Mononuclear cell (primary cell): ENCODE results near the gene DCTD. TPM values are rescaled to one million over a fixed set of nuclear protein-coding genes. Genes with fewer than 3 reads are reported as not detected.

Experiments
- H3K27me3 ChIP-seq: 2 replicates; pipeline ENCODE4 v1.6.0; 2011; ENCODE audit warnings: low read length, control low read depth; ENCODE audit not compliant: insufficient read depth
- H3K4me1 ChIP-seq: 2 replicates; pipeline ENCODE4 v1.5.1; 2011; ENCODE audit warnings: mild to moderate bottlenecking, low read length, control low read depth; ENCODE audit not compliant: insufficient read depth
- H3K4me3 ChIP-seq: 2 replicates; pipeline ENCODE4 v1.5.1; 2011; ENCODE audit warnings: mild to moderate bottlenecking, low read length, moderate library complexity
- H3K9me3 ChIP-seq: 2 replicates; pipeline ENCODE4 v1.5.1; 2011; ENCODE audit warnings: low read depth, mild to moderate bottlenecking, control low read depth, low read length
- total RNA-seq: library from RNA; depleted of rRNA; stranded (reverse); fragments of >200 nt; gene quantifications from one replicate; pipeline ENCODE4 v1.2.3, GENCODE V29; 2012

DCTD gene
- 39.9 TPM for total RNA-seq

DNA sequence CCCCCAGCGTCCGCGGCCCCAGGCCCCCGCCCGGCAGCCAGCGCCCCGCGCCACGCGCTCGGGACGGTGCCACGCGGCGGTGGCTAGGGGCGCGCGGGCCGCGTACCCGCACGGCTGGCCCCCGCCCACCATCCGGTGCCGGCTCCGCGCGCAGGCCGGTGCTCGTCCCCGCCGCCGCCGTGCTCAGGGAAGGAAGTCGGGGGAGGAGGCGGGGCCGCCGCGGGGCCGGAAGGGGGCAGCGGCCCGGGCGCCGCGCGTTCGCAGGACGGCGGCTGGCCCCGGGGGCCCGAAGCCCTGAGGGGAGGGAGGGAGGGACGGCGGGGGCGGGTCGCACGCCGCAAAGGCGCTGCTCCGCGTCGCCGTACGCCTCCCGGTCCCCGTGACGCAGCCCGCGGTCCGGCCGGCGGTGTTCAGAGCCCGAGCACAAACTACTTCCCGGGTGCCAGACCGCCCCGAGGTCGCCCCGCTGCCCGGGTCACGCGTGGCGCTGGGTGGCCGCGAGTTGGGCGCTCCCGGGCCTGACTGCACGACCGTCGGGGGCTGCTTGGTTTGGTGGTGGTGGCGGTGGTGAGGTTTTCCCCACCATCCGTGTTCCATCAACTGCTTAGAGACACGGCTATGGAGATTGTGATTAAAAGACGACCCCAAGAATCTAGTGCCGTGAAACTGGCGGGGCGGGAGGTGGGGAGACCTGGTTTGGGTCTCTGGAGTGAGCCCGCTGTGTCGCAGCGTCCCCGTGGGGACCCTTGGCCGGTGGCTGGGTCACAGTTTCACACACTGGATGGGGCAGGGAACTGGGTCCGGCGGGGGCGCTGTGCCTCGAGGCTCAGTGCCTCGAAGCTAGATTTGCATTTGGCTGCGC is at the start of gene DCTD:
TSS of gene DCTD (minus strand) at position 205 of the 862 bp plus-strand sequence. CDS start 1,818 bp downstream, outside the sequence.
- no peaks in the 10 kb centered on the region for H3K27me3 ChIP-seq
- H3K4me3 ChIP-seq = peak within 1 kb of the TSS; percentile 62
- no peaks in the 10 kb centered on the region for H3K9me3 ChIP-seq
- peaks cover 26% of the 10 kb centered on the region for H3K4me1 ChIP-seq

- Histone ChIP-seq H3K4me3 (no peak overlapping the region), H3K27me3 (no peaks in the 10 kb centered on the region), H3K4me1 (no peaks in the 10 kb centered on the region), H3K9me3 (no peaks in the 10 kb centered on the region)
Measured at GRCh38 chr4:182960746-182961145, 43.6 kb upstream of the DCTD start.

DNA sequence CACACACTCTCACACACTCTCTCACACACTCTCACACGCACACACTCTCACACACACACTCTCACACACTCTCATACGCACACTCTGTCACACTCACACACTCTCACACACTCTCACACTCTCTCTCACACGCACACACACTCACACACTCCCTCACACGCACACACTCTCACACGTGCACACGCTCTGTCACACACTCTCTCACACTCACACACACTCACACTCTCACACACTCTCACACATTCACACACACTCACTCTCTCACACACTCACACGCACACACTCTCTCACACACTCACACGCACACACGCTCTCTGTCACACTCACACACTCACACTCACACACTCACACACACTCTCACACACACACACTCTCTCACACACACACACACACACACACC is 43.0 kb upstream of the DCTD start:
- no peaks in the 10 kb centered on the region for H3K4me1 ChIP-seq
- no peaks in the 10 kb centered on the region for H3K9me3 ChIP-seq
- H3K4me3 ChIP-seq = no peak overlapping the region
- no peaks in the 10 kb centered on the region for H3K27me3 ChIP-seq

- H3K9me3 ChIP-seq = no peaks in the 10 kb centered on the region
- no peaks in the 10 kb centered on the region for H3K4me1 ChIP-seq
- no peak overlapping the region for H3K4me3 ChIP-seq
- H3K27me3 ChIP-seq = no peaks in the 10 kb centered on the region
Measured at GRCh38 chr4:182955411-182955810, 38.2 kb upstream of the DCTD start.

DNA sequence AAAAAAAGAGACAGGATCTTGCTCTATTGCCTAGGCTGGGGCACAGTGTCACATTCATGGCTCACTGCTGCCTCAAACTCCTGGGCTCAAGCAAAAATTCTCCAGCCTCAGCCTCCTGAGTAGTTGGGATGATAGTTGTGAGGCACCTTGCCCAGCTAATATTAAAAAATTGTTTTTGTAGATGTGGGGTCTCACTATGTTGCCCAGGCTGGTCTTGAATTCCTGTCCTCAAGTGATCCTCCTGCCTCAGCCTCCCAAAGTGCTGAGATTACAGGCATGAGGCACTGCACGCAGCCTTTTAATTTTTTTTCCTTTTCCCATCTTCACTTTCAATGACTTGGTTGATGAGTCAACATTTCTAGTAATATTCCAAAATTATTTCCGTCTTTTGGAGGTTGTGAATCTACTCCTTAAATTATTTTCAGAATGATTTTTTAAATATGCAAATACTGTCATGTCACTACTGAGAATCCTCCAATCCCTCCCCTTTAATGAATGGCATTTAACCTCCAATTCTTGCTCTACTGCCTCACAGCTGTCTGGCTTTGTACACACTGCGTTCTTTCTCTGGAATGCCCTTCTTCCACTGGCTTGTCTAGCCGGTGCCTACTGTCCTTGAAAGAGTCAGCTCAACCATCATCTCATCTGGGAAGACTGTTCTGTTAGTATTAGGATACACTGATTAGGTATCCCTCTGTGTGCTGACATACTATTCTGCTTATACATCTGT is 27.5 kb upstream of the DCTD start:
- no peaks in the 10 kb centered on the region for H3K27me3 ChIP-seq
- no peak overlapping the region for H3K4me3 ChIP-seq
- H3K4me1 ChIP-seq = no peaks in the 10 kb centered on the region
- H3K9me3 ChIP-seq = no peaks in the 10 kb centered on the region

DNA sequence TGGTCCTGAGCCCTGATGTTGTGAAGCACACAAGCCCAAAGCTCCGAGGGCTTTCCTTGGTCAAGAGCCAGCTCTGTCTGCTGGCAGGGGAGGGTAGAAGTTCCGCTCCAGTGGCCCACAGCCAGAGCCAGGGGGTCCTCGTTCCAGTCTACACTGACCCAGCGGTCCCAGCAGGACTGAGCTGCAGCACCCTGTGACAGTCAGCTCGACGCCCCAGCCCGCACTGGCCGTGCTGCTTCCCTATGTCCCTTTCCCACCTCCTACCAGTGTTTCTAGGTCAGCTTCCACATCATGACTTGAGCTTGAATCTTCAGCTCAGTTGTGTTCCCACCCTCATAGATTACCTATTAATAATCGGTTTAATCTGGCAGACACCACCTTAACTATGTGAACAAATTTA is 22.5 kb upstream of the DCTD start:
- H3K4me3 ChIP-seq = no peak overlapping the region
- no peaks in the 10 kb centered on the region for H3K4me1 ChIP-seq
- no peaks in the 10 kb centered on the region for H3K9me3 ChIP-seq

GRCh38 chr4:182938205-182938645 is 21.0 kb upstream of the DCTD start:
- H3K4me3 ChIP-seq = no peak overlapping the region
- no peaks in the 10 kb centered on the region for H3K9me3 ChIP-seq
- H3K4me1 ChIP-seq = no peaks in the 10 kb centered on the region
- no peaks in the 10 kb centered on the region for H3K27me3 ChIP-seq

More for the DNA sequence above, 22.5 kb upstream of the DCTD start:
- H3K27me3 ChIP-seq = no peaks in the 10 kb centered on the region

DNA sequence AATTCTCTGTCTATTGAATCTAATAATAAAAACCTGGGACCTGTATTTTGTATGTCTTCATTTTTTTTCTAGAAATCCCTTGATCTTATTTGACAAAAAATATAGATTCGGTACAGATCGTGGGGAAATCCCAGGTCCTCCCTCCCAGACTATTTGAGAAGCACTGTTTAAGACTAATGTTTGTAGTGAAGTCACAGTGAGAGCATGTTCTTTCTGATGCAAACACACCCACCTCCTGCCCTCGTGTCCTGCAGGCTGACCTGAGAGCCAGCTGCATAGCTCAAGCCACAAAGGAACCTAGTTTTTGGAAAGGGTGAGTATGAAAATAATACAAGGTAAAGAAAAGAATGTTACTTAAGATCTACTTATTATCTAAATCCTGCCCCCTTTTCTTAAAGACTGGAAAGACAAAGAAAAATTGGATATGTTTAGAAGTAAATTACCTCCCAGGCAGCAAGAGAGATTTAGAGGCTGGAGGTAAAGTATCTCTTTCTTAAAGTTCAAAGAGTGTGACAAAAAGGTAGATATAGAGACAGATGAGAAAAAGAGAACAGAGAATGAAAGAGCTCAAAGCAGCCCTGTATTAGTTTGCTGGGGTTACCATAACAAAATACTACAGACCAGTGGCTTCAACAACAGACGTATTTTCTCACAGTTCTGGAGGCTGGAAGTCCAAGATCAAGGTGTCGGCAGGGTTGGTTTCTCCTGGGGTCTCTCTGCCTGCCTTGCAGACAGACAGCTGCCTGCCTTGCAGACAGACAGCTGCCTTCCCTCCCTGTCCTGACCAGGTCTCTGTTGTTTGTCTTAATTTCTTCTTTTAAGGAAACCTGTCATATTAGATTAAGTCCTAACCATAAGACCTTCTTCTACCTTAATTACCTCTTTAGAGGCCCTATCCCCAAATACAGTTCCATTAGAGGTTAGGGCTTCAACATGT is 20.4 kb upstream of the DCTD start:
- Histone ChIP-seq H3K4me3 (no peak overlapping the region), H3K9me3 (no peaks in the 10 kb centered on the region), H3K4me1 (no peaks in the 10 kb centered on the region), H3K27me3 (no peaks in the 10 kb centered on the region)

DNA sequence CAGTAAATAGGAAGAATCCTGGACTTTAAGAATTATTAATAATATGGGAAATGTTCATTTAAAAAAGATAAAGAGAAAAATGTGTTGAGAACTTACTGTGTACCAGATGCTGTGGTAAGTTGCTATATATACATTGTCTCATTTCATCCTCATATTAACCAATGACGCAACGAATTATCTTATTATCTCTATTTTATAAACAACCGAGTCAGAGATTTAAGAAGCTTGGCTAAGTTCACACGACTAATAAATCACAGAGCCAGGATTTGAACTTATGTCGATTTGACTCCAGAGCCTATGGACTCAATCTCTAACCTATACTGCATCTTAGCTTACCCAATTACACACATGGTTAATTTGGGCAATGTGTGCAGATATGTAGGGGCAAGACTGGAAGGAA is 15.5 kb upstream of the DCTD start:
- Histone ChIP-seq H3K4me3 (no peak overlapping the region), H3K27me3 (no peaks in the 10 kb centered on the region), H3K4me1 (no peaks in the 10 kb centered on the region), H3K9me3 (no peaks in the 10 kb centered on the region)

GRCh38 chr4:182931691-182932345 is 14.6 kb upstream of the DCTD start:
- H3K27me3 ChIP-seq = no peaks in the 10 kb centered on the region
- no peaks in the 10 kb centered on the region for H3K9me3 ChIP-seq
- H3K4me1 ChIP-seq = no peaks in the 10 kb centered on the region
- no peak overlapping the region for H3K4me3 ChIP-seq

- H3K27me3 ChIP-seq = no peaks in the 10 kb centered on the region
- no peaks in the 10 kb centered on the region for H3K9me3 ChIP-seq
- H3K4me3 ChIP-seq = no peak overlapping the region
- H3K4me1 ChIP-seq = no peaks in the 10 kb centered on the region
Measured at GRCh38 chr4:182930889-182931288, 13.7 kb upstream of the DCTD start.

GRCh38 chr4:182929296-182929695 is 12.1 kb upstream of the DCTD start:
- H3K27me3 ChIP-seq = no peaks in the 10 kb centered on the region
- H3K4me1 ChIP-seq = no peaks in the 10 kb centered on the region
- no peak overlapping the region for H3K4me3 ChIP-seq
- no peaks in the 10 kb centered on the region for H3K9me3 ChIP-seq

DNA sequence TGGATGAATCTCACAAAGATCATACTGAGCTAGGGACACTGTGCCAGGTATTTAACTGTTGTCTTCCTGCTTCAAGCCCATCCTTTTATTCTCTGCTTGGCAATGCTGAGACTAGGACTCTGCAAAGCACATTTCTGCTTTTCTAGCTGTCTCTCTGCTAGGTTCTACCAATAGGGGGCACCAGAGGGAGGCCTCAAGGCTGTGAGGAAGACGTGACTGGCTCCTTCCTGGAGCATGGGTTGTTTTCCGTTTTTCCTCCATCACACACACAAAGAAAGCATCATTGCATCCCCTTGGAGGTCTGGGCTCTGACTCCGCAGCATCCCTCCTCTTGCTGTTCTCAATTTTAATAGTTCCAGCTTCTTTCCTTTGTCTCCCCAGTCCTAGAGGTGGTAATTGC is 10.9 kb upstream of the DCTD start:
- H3K27me3 ChIP-seq = peaks cover 4% of the 10 kb centered on the region
- H3K4me1 ChIP-seq = no peaks in the 10 kb centered on the region
- H3K9me3 ChIP-seq = no peaks in the 10 kb centered on the region
- no peak overlapping the region for H3K4me3 ChIP-seq

- no peak overlapping the region for H3K4me3 ChIP-seq
- H3K4me1 ChIP-seq = no peaks in the 10 kb centered on the region
- no peaks in the 10 kb centered on the region for H3K9me3 ChIP-seq
- peaks cover 4% of the 10 kb centered on the region for H3K27me3 ChIP-seq
Measured at GRCh38 chr4:182927505-182927904, 10.3 kb upstream of the DCTD start.
